ENCODE measurements around the gene SCYL3.

The SCYL3 gene

DNA sequence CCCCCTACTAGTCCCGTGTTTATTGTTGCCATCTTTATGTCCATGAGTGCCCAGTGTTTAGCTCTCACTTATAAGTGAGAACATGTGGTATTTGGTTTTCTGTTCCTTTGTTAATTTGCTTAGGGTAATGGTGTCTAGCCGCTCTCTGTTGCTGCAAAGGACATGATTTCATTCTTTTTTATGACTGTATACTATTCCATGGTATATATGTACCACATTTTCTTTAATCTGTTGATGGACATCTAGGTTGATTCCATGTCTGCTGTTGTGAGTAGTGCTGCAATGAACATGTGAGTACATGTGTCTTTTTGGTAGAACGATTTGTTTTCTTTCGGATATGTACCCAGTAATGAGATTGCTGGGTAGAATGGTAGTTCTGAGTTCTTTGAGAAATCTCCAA, 54.8 kb downstream of the SCYL3 start:
- no peak overlapping the region for H3K27ac ChIP-seq (ENCODE audit: insufficient read depth in 1 of 2, low read depth in 1 of 2, low read length in 2 of 2, poor library complexity in 1 of 2, severe bottlenecking in 2 of 2)
- no CpG with 5 or more reads among the region's 4 CpGs for WGBS (ENCODE audit: insufficient coverage)

DNA sequence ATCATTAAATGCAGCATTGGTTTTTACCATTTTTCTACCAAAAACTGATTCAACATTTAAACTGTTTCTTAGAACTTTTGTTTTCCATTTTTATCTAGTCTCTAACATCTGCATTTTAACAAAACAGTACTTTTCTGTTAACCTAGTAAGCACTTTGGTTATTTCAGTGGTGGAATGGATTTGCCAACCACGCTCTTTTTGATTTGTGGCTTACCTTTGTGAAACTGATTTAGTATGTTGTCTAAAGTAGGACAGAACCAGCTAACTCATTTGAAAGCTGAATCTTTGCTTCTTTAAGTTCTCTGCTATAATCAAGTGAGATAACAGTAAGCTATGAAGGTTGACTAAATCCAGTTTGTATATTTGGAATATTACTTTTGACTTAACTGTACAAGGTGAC, 57.5 kb downstream of the SCYL3 start:
- Histone ChIP-seq H3K27ac (ENCODE audit: insufficient read depth in 1 of 2, low read depth in 1 of 2, low read length in 2 of 2, poor library complexity in 1 of 2, severe bottlenecking in 2 of 2) (no peak overlapping the region), H3K4me1 (ENCODE audit: control extremely low read depth in 1 of 4, control insufficient read depth in 4 of 4, insufficient read depth in 4 of 4, low read length in 3 of 4) (no peaks in the 10 kb centered on the region), H3K4me3 (ENCODE audit: control insufficient read depth in 1 of 7, extremely low read depth in 1 of 7, insufficient read depth in 4 of 7, low read depth in 2 of 7, low read length in 6 of 7) (no peak overlapping the region), H3K9me3 (ENCODE audit: control extremely low read depth in 1 of 5, control insufficient read depth in 4 of 5, insufficient read depth in 2 of 5, low read depth in 1 of 5, low read length in 4 of 5) (peaks cover 0 to 19% (median 5%) of the 10 kb centered on the region in 5 experiments), H3K36me3 (ENCODE audit: control insufficient read depth in 4 of 4, insufficient read depth in 4 of 4, low read length in 3 of 4) (peaks cover 12 to 50% (median 35%) of the 10 kb centered on the region in 4 experiments), H3K27me3 (replicated peaks in 2 of 5; ENCODE audit: control insufficient read depth in 4 of 5, insufficient read depth in 5 of 5, low read length in 4 of 5) (no peaks in the 10 kb centered on the region)
- CTCF ChIA-PET = no interaction called here
- WGBS (ENCODE audit: insufficient coverage) = no CpG with 5 or more reads among the region's 1 CpG
- POLR2A ChIA-PET = interaction anchor here (0.7 kb wide), 1 partner anchor 1234 kb away, joined by 3 read pairs; no protein-coding TSS in a partner anchor
- DNase-seq = no peak

More for the DNA sequence above, 54.8 kb downstream of the SCYL3 start:
- Histone ChIP-seq H3K4me1 (ENCODE audit: control extremely low read depth in 1 of 4, control insufficient read depth in 4 of 4, insufficient read depth in 4 of 4, low read length in 3 of 4) (no peaks in the 10 kb centered on the region), H3K36me3 (ENCODE audit: control insufficient read depth in 4 of 4, insufficient read depth in 4 of 4, low read length in 3 of 4) (peaks cover 19 to 51% (median 35%) of the 10 kb centered on the region in 4 experiments), H3K9me3 (ENCODE audit: control extremely low read depth in 1 of 5, control insufficient read depth in 4 of 5, insufficient read depth in 2 of 5, low read depth in 1 of 5, low read length in 4 of 5) (peaks cover 0 to 19% (median 5%) of the 10 kb centered on the region in 5 experiments), H3K4me3 (ENCODE audit: control insufficient read depth in 1 of 7, extremely low read depth in 1 of 7, insufficient read depth in 4 of 7, low read depth in 2 of 7, low read length in 6 of 7) (no peak overlapping the region), H3K27me3 (replicated peaks in 2 of 5; ENCODE audit: control insufficient read depth in 4 of 5, insufficient read depth in 5 of 5, low read length in 4 of 5) (no peaks in the 10 kb centered on the region)
- POLR2A ChIA-PET = no interaction called here
- CTCF ChIA-PET = no interaction called here
- no peak for DNase-seq

DNA sequence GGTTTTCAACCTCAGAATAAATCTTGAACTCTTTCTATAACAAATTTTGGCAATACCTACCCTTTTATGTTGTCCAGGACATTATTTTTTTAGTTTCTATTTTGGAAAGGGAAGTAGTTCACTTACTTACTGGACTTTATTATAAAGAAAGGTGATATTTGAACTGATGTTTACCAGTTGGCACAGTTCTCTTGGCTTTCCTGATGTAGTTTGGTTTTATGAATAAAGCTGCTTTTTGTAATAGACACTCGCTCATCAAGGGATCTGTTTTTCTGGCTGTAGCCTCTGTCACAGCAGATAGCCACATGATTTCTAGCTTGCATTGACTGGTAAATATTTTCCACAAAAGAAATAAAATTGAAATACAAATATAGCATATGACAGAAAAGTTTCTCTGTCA, 58.0 kb downstream of the SCYL3 start:
- Histone ChIP-seq H3K9me3 (ENCODE audit: control extremely low read depth in 1 of 5, control insufficient read depth in 4 of 5, insufficient read depth in 2 of 5, low read depth in 1 of 5, low read length in 4 of 5) (peaks cover 0 to 16% (median 5%) of the 10 kb centered on the region in 5 experiments), H3K27ac (ENCODE audit: insufficient read depth in 1 of 2, low read depth in 1 of 2, low read length in 2 of 2, poor library complexity in 1 of 2, severe bottlenecking in 2 of 2) (no peak overlapping the region), H3K36me3 (ENCODE audit: control insufficient read depth in 4 of 4, insufficient read depth in 4 of 4, low read length in 3 of 4) (peaks cover 11 to 50% (median 30%) of the 10 kb centered on the region in 4 experiments), H3K4me3 (ENCODE audit: control insufficient read depth in 1 of 7, extremely low read depth in 1 of 7, insufficient read depth in 4 of 7, low read depth in 2 of 7, low read length in 6 of 7) (no peak overlapping the region), H3K27me3 (replicated peaks in 2 of 5; ENCODE audit: control insufficient read depth in 4 of 5, insufficient read depth in 5 of 5, low read length in 4 of 5) (no peaks in the 10 kb centered on the region), H3K4me1 (ENCODE audit: control extremely low read depth in 1 of 4, control insufficient read depth in 4 of 4, insufficient read depth in 4 of 4, low read length in 3 of 4) (no peaks in the 10 kb centered on the region)
- WGBS (ENCODE audit: insufficient coverage) = no CpG with 5 or more reads among the region's 1 CpG
- no peak for DNase-seq
- ChIA-PET CTCF (interaction anchor here (0.7 kb wide), 1 partner anchor 8 kb away, joined by 4 read pairs; no protein-coding TSS in a partner anchor), POLR2A (interaction anchor here (0.7 kb wide), 1 partner anchor 1234 kb away, joined by 3 read pairs; no protein-coding TSS in a partner anchor)

DNA sequence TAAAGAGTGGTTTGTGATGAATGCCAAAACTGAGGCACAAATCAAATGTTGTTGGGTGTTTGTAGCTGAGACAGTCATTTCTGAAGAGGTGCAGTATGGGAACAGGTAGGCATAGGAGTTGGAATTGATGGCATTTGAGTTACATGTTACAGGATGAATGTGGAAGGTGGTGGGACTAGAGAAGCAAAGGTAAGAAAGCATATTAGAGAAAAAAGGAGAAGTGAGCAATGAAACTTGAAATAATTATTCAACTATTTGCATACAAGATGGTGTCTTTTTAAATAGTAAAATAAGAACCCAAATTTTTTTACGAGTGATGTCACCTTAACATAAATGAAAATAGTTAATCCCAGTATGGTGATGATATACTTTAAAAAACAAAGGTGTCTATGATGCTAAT, 58.8 kb downstream of the SCYL3 start:
- POLR2A ChIA-PET = no interaction called here

DNA sequence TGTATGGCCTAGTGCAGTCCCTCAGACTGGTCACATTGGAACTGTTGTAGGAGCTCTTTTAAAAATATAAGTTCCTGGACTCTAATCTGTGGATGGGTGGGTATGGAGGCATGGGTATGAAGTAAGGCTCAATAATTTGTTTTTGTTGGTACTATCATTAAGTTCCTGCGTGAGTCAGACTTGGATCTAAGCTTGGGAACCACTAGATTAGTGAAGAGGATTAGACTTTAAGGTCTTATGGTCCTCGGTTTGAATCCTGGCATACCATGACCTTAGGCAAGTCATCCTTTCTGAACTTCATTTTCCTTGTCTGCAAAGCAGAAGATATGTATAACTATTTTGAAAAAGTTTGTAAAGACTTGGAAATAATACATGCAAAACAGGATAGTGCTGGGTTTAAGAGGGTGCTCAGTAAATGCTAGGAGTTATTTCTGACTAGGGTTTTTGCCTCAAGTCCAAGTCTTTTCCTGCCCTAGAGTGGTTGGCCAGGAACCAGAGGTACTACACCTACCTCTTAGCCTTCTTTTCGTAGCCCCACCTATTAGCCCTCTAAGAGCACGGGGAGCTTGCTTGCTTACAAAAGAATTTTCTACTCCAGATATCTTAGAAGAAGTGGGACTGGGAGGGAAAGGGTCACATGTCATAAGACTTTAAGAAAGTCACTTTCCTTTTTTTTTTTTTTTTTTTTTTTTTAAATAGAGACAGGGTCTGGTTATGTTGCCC, 60.4 kb downstream of the SCYL3 start:
- Histone ChIP-seq H3K27ac (ENCODE audit: insufficient read depth in 1 of 2, low read depth in 1 of 2, low read length in 2 of 2, poor library complexity in 1 of 2, severe bottlenecking in 2 of 2) (no peak overlapping the region), H3K4me1 (ENCODE audit: control extremely low read depth in 1 of 4, control insufficient read depth in 4 of 4, insufficient read depth in 4 of 4, low read length in 3 of 4) (no peaks in the 10 kb centered on the region), H3K27me3 (replicated peaks in 2 of 5; ENCODE audit: control insufficient read depth in 4 of 5, insufficient read depth in 5 of 5, low read length in 4 of 5) (no peaks in the 10 kb centered on the region), H3K4me3 (ENCODE audit: control insufficient read depth in 1 of 7, extremely low read depth in 1 of 7, insufficient read depth in 4 of 7, low read depth in 2 of 7, low read length in 6 of 7) (no peak overlapping the region), H3K36me3 (ENCODE audit: control insufficient read depth in 4 of 4, insufficient read depth in 4 of 4, low read length in 3 of 4) (peaks cover 10 to 56% (median 28%) of the 10 kb centered on the region in 4 experiments), H3K9me3 (ENCODE audit: control extremely low read depth in 1 of 5, control insufficient read depth in 4 of 5, insufficient read depth in 2 of 5, low read depth in 1 of 5, low read length in 4 of 5) (no peaks in the 10 kb centered on the region)
- 100% methylated on average over 2 of the region's 4 CpGs for WGBS (ENCODE audit: insufficient coverage)
- ChIA-PET CTCF (no interaction called here), POLR2A (no interaction called here)
- DNase-seq = no peak

More for the DNA sequence above, 58.8 kb downstream of the SCYL3 start:
- CTCF ChIA-PET = interaction anchor here (1.0 to 1.2 kb wide), 2 partner anchors 35 to 286 kb away, joined by 3 read pairs; no protein-coding TSS in a partner anchor
- no peaks in the 10 kb centered on the region for H3K27me3 ChIP-seq (replicated peaks in 2 of 5; ENCODE audit: control insufficient read depth in 4 of 5, insufficient read depth in 5 of 5, low read length in 4 of 5)
- no peak for DNase-seq
- WGBS (ENCODE audit: insufficient coverage) = no CpG with 5 or more reads among the region's 1 CpG
- no peak overlapping the region for H3K27ac ChIP-seq (ENCODE audit: insufficient read depth in 1 of 2, low read depth in 1 of 2, low read length in 2 of 2, poor library complexity in 1 of 2, severe bottlenecking in 2 of 2)
- H3K4me3 ChIP-seq (ENCODE audit: control insufficient read depth in 1 of 7, extremely low read depth in 1 of 7, insufficient read depth in 4 of 7, low read depth in 2 of 7, low read length in 6 of 7) = no peak overlapping the region
- peaks cover 0 to 11% (median 5%) of the 10 kb centered on the region in 5 experiments for H3K9me3 ChIP-seq (ENCODE audit: control extremely low read depth in 1 of 5, control insufficient read depth in 4 of 5, insufficient read depth in 2 of 5, low read depth in 1 of 5, low read length in 4 of 5)
- peaks cover 11 to 51% (median 29%) of the 10 kb centered on the region in 4 experiments for H3K36me3 ChIP-seq (ENCODE audit: control insufficient read depth in 4 of 4, insufficient read depth in 4 of 4, low read length in 3 of 4)
- H3K4me1 ChIP-seq (ENCODE audit: control extremely low read depth in 1 of 4, control insufficient read depth in 4 of 4, insufficient read depth in 4 of 4, low read length in 3 of 4) = no peaks in the 10 kb centered on the region

DNA sequence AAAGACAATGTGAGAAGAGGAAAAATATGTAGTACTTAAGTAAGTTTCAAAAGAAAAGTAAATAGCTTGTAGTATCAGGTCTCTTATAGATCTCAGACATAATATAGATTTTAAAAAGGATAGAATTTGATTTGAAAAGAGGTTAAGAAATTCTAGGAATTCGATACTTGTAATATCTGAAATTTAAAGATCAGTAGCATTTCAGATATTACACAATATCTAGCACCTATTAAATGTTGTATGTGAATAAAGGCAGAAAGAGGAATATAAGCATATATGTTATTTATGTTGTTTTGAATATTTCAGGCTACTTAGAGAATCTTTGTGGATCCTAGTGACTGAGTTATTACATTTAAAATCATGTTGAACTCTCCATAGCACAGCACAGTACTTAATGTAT, 64.0 kb downstream of the SCYL3 start:
- Histone ChIP-seq H3K4me1 (ENCODE audit: control extremely low read depth in 1 of 4, control insufficient read depth in 4 of 4, insufficient read depth in 4 of 4, low read length in 3 of 4) (no peaks in the 10 kb centered on the region), H3K36me3 (ENCODE audit: control insufficient read depth in 4 of 4, insufficient read depth in 4 of 4, low read length in 3 of 4) (peaks cover 14 to 52% (median 32%) of the 10 kb centered on the region in 4 experiments)
- WGBS (ENCODE audit: insufficient coverage) = no CpG with 5 or more reads among the region's 1 CpG

DNA sequence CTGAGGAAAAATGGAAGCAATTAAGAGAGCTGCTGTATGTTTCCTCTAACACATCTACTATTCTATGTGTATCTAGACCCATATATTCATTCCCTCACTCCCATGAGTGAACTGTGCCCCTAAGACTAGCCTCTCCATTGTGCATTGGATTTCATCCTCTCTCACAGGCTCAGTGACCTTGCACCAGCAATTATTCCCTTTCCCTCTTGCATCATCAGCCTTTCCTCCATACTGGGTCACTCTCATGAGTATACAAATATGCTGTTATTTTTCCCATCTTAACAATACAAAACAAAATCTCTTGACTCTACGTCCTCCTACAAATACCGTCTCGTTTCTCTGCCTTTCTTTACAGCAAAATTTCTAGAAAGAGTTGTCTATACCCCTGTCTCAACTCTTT, 69.5 kb downstream of the SCYL3 start:
- Histone ChIP-seq H3K27me3 (replicated peaks in 2 of 5; ENCODE audit: control insufficient read depth in 4 of 5, insufficient read depth in 5 of 5, low read length in 4 of 5) (no peaks in the 10 kb centered on the region), H3K4me1 (ENCODE audit: control extremely low read depth in 1 of 4, control insufficient read depth in 4 of 4, insufficient read depth in 4 of 4, low read length in 3 of 4) (no peaks in the 10 kb centered on the region), H3K36me3 (ENCODE audit: control insufficient read depth in 4 of 4, insufficient read depth in 4 of 4, low read length in 3 of 4) (peaks cover 11 to 45% (median 28%) of the 10 kb centered on the region in 4 experiments), H3K9me3 (ENCODE audit: control extremely low read depth in 1 of 5, control insufficient read depth in 4 of 5, insufficient read depth in 2 of 5, low read depth in 1 of 5, low read length in 4 of 5) (no peaks in the 10 kb centered on the region), H3K4me3 (ENCODE audit: control insufficient read depth in 1 of 7, extremely low read depth in 1 of 7, insufficient read depth in 4 of 7, low read depth in 2 of 7, low read length in 6 of 7) (no peak overlapping the region), H3K27ac (ENCODE audit: insufficient read depth in 1 of 2, low read depth in 1 of 2, low read length in 2 of 2, poor library complexity in 1 of 2, severe bottlenecking in 2 of 2) (no peak overlapping the region)
- no peak for DNase-seq
- ChIA-PET POLR2A (no interaction called here), CTCF (interaction anchor here (1.2 kb wide), 1 partner anchor 14 kb away, joined by 3 read pairs; no protein-coding TSS in a partner anchor)
- WGBS (ENCODE audit: insufficient coverage) = 97% methylated on average over 3 of the region's 3 CpGs

More for the DNA sequence above, 64.0 kb downstream of the SCYL3 start:
- ChIA-PET CTCF (no interaction called here), POLR2A (no interaction called here)
- Histone ChIP-seq H3K4me3 (ENCODE audit: control insufficient read depth in 1 of 7, extremely low read depth in 1 of 7, insufficient read depth in 4 of 7, low read depth in 2 of 7, low read length in 6 of 7) (no peak overlapping the region), H3K27me3 (replicated peaks in 2 of 5; ENCODE audit: control insufficient read depth in 4 of 5, insufficient read depth in 5 of 5, low read length in 4 of 5) (no peaks in the 10 kb centered on the region), H3K27ac (ENCODE audit: insufficient read depth in 1 of 2, low read depth in 1 of 2, low read length in 2 of 2, poor library complexity in 1 of 2, severe bottlenecking in 2 of 2) (no peak overlapping the region), H3K9me3 (ENCODE audit: control extremely low read depth in 1 of 5, control insufficient read depth in 4 of 5, insufficient read depth in 2 of 5, low read depth in 1 of 5, low read length in 4 of 5) (no peaks in the 10 kb centered on the region)
- no peak for DNase-seq

All from common myeloid progenitor, CD34-positive (primary cell).